Measurements from ENCODE around the gene PAEP.

GRCh38 chr9:135604437-135605237 is 43.1 kb downstream of the PAEP start:
- TF ChIP-seq EP300 (IDR thresholded peaks at IDR 0.05) (no peak), POLR2A (IDR thresholded peaks at IDR 0.05) (no peak)
- TF ChIP-seq, protein P1, sequence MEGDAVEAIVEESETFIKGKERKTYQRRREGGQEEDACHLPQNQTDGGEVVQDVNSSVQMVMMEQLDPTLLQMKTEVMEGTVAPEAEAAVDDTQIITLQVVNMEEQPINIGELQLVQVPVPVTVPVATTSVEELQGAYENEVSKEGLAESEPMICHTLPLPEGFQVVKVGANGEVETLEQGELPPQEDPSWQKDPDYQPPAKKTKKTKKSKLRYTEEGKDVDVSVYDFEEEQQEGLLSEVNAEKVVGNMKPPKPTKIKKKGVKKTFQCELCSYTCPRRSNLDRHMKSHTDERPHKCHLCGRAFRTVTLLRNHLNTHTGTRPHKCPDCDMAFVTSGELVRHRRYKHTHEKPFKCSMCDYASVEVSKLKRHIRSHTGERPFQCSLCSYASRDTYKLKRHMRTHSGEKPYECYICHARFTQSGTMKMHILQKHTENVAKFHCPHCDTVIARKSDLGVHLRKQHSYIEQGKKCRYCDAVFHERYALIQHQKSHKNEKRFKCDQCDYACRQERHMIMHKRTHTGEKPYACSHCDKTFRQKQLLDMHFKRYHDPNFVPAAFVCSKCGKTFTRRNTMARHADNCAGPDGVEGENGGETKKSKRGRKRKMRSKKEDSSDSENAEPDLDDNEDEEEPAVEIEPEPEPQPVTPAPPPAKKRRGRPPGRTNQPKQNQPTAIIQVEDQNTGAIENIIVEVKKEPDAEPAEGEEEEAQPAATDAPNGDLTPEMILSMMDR (IDR thresholded peaks at IDR 0.05) = no peak
